Gastroesophageal sphincter (tissue), 3 donors: ENCODE measurements around the gene EVI5L.

Source experiments
- CTCF ChIP-seq, 4 experiments: fragments of 200-600 bp in 2 of 4; fragments of 450-650 bp in 2 of 4; sonication (generic) in 1 of 4; IDR thresholded peaks; one replicate each; pipeline ENCODE4 v1.5.1; 2017 to 2019; ENCODE audit warnings: antibody characterized with exemption in 4 of 4, mild to moderate bottlenecking in 2 of 4, moderate library complexity in 2 of 4
- EP300 ChIP-seq: sonication (generic); formaldehyde crosslinking; IDR thresholded peaks from one replicate; pipeline ENCODE4 v1.6.1; 2017; ENCODE audit warnings: antibody characterized with exemption, mild to moderate bottlenecking
- POLR2A ChIP-seq, 2 donors: fragments of 450-650 bp; IDR thresholded peaks; one replicate each; pipeline ENCODE4 v1.6.1; 2017; ENCODE audit warnings: antibody characterized with exemption in 2 of 2, mild to moderate bottlenecking in 2 of 2, moderate library complexity in 1 of 2

- TF ChIP-seq CTCF (IDR thresholded peaks at IDR 0.05) (no peak), EP300 (no peak), POLR2A (IDR thresholded peaks at IDR 0.05) (no peak)
Observed at GRCh38 chr19:7789447-7789846, 40.6 kb upstream of the EVI5L start.
